HUES6 (cell line): Measurements from ENCODE around the gene ARHGAP42.

Experiments used
- H3K27ac ChIP-seq: 2 replicates; pipeline ENCODE4 v1.7.0; 2013; ENCODE audit warnings: low read depth, mild to moderate bottlenecking, low read length, inconsistent platforms
- H3K27me3 ChIP-seq: 2 replicates; pipeline ENCODE4 v1.6.1; 2013; ENCODE audit warnings: low read length; ENCODE audit not compliant: control insufficient read depth, insufficient read depth
- H3K36me3 ChIP-seq: 2 replicates; pipeline ENCODE4 v1.6.1; 2013; ENCODE audit warnings: low read length; ENCODE audit not compliant: control insufficient read depth, insufficient read depth
- H3K4me1 ChIP-seq: 2 replicates; pipeline ENCODE4 v1.6.1; 2013; ENCODE audit warnings: low read length; ENCODE audit not compliant: control insufficient read depth, insufficient read depth
- H3K4me3 ChIP-seq: 2 replicates; pipeline ENCODE4 v1.5.1; 2013; ENCODE audit warnings: low read depth, low read length
- H3K9ac ChIP-seq: one replicate; pipeline ENCODE4 v1.6.1; 2013; ENCODE audit warnings: mild to moderate bottlenecking, low read length
- H3K9me3 ChIP-seq: 2 replicates; pipeline ENCODE4 v1.6.1; 2013; ENCODE audit warnings: low read depth, low read length; ENCODE audit not compliant: control insufficient read depth, insufficient read depth

The ARHGAP42 gene

DNA sequence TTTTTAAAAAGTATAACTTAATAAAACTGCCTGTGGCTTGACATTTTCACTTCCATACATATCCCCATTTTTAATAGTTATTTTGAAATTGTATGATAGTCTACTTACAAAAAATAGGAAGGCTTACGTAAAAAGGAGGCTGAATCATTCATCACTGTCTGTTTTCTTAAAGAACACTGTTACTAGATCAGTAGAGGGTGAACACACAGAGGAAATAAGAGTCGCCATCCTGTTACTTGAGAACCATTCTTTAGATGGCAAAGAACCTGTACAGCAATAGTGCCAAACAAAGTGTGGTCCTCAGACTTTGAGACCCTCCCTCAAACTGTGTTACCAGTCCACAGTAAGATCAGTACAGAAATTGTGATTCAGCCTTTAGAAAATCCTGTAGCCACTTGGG is 261.8 kb downstream of the ARHGAP42 start:
- no peak overlapping the region for H3K4me3 ChIP-seq
- no peaks in the 10 kb centered on the region for H3K36me3 ChIP-seq
- H3K9ac ChIP-seq: no peak overlapping the region
- no peaks in the 10 kb centered on the region; the same call in 1 of the 2 replicates for H3K4me1 ChIP-seq
- H3K9me3 ChIP-seq: no peaks in the 10 kb centered on the region
- H3K27ac ChIP-seq: no peak overlapping the region
- H3K27me3 ChIP-seq: no peaks in the 10 kb centered on the region

GRCh38 chr11:100949443-100949842 is 262.4 kb downstream of the ARHGAP42 start:
- Histone ChIP-seq H3K36me3 (no peaks in the 10 kb centered on the region), H3K4me3 (no peak overlapping the region), H3K9me3 (no peaks in the 10 kb centered on the region), H3K4me1 (no peaks in the 10 kb centered on the region; the same call in 1 of the 2 replicates), H3K9ac (no peak overlapping the region), H3K27ac (no peak overlapping the region), H3K27me3 (no peaks in the 10 kb centered on the region)

DNA sequence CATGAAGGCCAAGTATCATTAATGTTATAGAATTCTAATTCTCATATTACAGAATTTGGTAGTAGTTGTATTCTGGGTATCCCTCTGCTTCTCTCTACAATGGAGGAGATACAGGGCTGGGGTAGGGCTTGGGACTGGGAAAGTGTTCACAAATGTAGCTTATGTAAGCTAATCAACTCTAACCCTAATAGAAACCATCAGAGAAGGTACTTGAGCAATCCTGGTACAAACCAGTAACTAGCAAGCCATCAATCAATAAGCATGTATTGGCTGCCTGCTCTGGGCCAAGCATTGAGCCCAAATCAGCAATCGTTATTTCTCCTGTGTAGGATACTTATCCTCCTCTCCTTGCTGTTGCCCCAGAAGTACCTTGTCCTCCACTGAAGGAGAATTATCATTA is 268.2 kb downstream of the ARHGAP42 start:
- Histone ChIP-seq H3K27ac (no peak overlapping the region), H3K4me1 (peaks cover 22% of the 10 kb centered on the region), H3K36me3 (no peaks in the 10 kb centered on the region), H3K9ac (no peak overlapping the region), H3K27me3 (no peaks in the 10 kb centered on the region), H3K4me3 (no peak overlapping the region), H3K9me3 (no peaks in the 10 kb centered on the region)

- H3K9ac ChIP-seq: no peak overlapping the region
- 0 out of 2 replicates have a peak, but pooled peaks cover 3% of the 10 kb centered on the region for H3K36me3 ChIP-seq
Measured at GRCh38 chr11:100956351-100956750, 269.3 kb downstream of the ARHGAP42 start.

GRCh38 chr11:100957499-100957898 is 270.4 kb downstream of the ARHGAP42 start:
- H3K9ac ChIP-seq: no peak overlapping the region
- no peaks in the 10 kb centered on the region for H3K9me3 ChIP-seq
- no peak overlapping the region for H3K4me3 ChIP-seq
- peaks cover 13% of the 10 kb centered on the region; the same call in 1 of the 2 replicates for H3K36me3 ChIP-seq
- no peaks in the 10 kb centered on the region for H3K27me3 ChIP-seq
- H3K27ac ChIP-seq: no peak overlapping the region
- H3K4me1 ChIP-seq: peaks cover 22% of the 10 kb centered on the region

More at GRCh38 chr11:100956351-100956750, 269.3 kb downstream of the ARHGAP42 start:
- Histone ChIP-seq H3K27me3 (no peaks in the 10 kb centered on the region), H3K9me3 (no peaks in the 10 kb centered on the region), H3K4me3 (no peak overlapping the region), H3K4me1 (peaks cover 22% of the 10 kb centered on the region), H3K27ac (no peak overlapping the region)

DNA sequence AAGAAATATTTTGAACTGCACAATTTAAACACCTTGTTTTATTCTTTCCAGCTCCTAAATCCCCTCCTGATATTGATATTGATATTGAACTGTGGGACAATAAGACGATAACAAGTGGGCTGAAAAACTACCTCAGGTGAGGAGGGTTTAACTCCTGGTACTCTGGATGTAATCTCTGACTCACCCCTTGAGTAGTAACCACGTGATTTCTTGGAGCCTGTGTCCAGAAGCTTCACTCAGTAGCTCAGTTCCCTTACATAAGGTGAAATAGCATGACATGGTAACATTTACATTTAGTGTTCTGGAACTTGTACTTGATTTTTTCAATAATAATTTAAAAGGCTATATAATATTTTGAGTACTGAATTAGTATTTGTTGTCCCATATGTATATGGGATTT is 274.5 kb downstream of the ARHGAP42 start:
- Histone ChIP-seq H3K9ac (no peak overlapping the region), H3K27me3 (no peaks in the 10 kb centered on the region), H3K4me1 (peaks cover 8% of the 10 kb centered on the region; the same call in 1 of the 2 replicates), H3K36me3 (peaks cover 27% of the 10 kb centered on the region), H3K4me3 (no peak overlapping the region), H3K9me3 (no peaks in the 10 kb centered on the region; the same call in 1 of the 2 replicates), H3K27ac (no peak overlapping the region)

GRCh38 chr11:100963375-100963774 is 276.3 kb downstream of the ARHGAP42 start:
- Histone ChIP-seq H3K4me3 (no peak overlapping the region), H3K9ac (no peak overlapping the region), H3K36me3 (peaks cover 27% of the 10 kb centered on the region), H3K9me3 (no peaks in the 10 kb centered on the region; the same call in 1 of the 2 replicates), H3K27ac (no peak overlapping the region), H3K27me3 (no peaks in the 10 kb centered on the region), H3K4me1 (no peaks in the 10 kb centered on the region)

DNA sequence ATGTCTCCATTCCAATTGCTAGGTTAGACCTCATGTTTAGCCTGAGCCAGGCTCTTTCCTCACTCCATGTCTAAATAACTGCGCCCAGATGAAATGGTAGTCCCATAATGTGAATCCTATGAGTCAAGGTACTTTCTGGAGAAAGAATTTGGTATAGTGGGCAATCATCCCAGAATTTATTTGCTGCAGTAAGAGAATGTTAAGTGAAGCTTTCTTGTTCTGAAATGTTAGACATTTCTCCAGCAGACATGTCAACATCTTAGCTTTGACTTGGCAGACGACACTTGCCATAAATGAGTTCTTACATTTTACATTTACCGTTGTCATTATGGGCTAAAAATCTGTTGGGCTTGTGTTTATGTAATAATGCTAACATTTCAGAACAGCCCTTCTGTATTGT is 277.3 kb downstream of the ARHGAP42 start:
- Histone ChIP-seq H3K27me3 (no peaks in the 10 kb centered on the region), H3K36me3 (peaks cover 27% of the 10 kb centered on the region), H3K27ac (no peak overlapping the region), H3K4me3 (no peak overlapping the region), H3K9me3 (peaks cover 6% of the 10 kb centered on the region; the same call in 1 of the 2 replicates), H3K4me1 (no peaks in the 10 kb centered on the region), H3K9ac (no peak overlapping the region)

GRCh38 chr11:100965346-100965745 is 278.3 kb downstream of the ARHGAP42 start:
- no peak overlapping the region for H3K9ac ChIP-seq
- peaks cover 4% of the 10 kb centered on the region; the same call in 1 of the 2 replicates for H3K4me1 ChIP-seq
- peaks cover 10% of the 10 kb centered on the region; the same call in 1 of the 2 replicates for H3K9me3 ChIP-seq
- H3K36me3 ChIP-seq: peaks cover 27% of the 10 kb centered on the region
- H3K27ac ChIP-seq: no peak overlapping the region
- H3K4me3 ChIP-seq: no peak overlapping the region
- H3K27me3 ChIP-seq: no peaks in the 10 kb centered on the region

DNA sequence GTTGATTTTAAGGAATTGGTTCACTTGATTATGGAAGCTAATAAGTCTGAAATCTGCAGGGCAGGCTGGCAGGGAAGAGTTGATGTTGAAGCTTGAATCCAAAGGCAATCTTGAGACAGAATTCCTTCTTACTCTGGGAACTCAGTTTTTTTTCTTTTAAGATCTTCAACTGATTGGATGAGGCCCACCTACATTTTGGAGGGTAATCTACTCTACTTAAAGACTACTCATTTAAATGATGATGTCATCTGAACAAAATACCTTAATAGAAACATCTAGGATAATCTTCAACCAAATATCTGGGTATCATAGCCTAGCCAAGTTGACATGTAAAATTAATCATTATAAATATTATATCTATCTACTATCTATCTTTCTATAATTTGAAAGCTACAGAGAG is 279.3 kb downstream of the ARHGAP42 start:
- Histone ChIP-seq H3K36me3 (peaks cover 24% of the 10 kb centered on the region), H3K27me3 (no peaks in the 10 kb centered on the region), H3K4me3 (no peak overlapping the region), H3K9me3 (peaks cover 10% of the 10 kb centered on the region; the same call in 1 of the 2 replicates), H3K4me1 (peaks cover 9% of the 10 kb centered on the region; the same call in 1 of the 2 replicates), H3K27ac (no peak overlapping the region), H3K9ac (no peak overlapping the region)

GRCh38 chr11:100969008-100969407 is 281.9 kb downstream of the ARHGAP42 start:
- no peak overlapping the region for H3K27ac ChIP-seq
- peaks cover 10% of the 10 kb centered on the region; the same call in 1 of the 2 replicates for H3K9me3 ChIP-seq
- H3K27me3 ChIP-seq: no peaks in the 10 kb centered on the region
- peaks cover 5% of the 10 kb centered on the region; the same call in 1 of the 2 replicates for H3K36me3 ChIP-seq
- H3K4me3 ChIP-seq: no peak overlapping the region
- H3K9ac ChIP-seq: no peak overlapping the region
- H3K4me1 ChIP-seq: peaks cover 9% of the 10 kb centered on the region; the same call in 1 of the 2 replicates
